HG03469 (cell line): Measurements from ENCODE around the gene ZNG1F.
"Not testable (repeated sequence)": the region's sequence is repeated elsewhere in the genome, so short reads cannot be mapped to it uniquely, and the experiment has no call there.

Experiments used
- ATAC-seq: cut with Tn5 transposase; IDR thresholded peaks from one replicate; pipeline ENCODE4 v1.9.1; 2021; ENCODE audit warnings: mild to moderate bottlenecking, moderate library complexity, moderate number of reproducible peaks; ENCODE audit not compliant: unreplicated experiment

Gene ZNG1F

GRCh38 chr9:41189217-41189616 lies at the start of gene ZNG1F:
Gene ZNG1F (minus strand): TSS chr9:41189317. CDS start chr9:41189258, 59 bp downstream.
- not testable (repeated sequence) for ATAC-seq

GRCh38 chr9:41237110-41237749 lies 48.1 kb upstream of the ZNG1F start:
- not testable (repeated sequence) for ATAC-seq

GRCh38 chr9:41236486-41237109 lies 47.5 kb upstream of the ZNG1F start:
- not testable (repeated sequence) for ATAC-seq

- ATAC-seq, result peak; percentile 100
Observed at GRCh38 chr9:41234811-41235805, 46.0 kb upstream of the ZNG1F start.

GRCh38 chr9:41234221-41234620 lies 45.1 kb upstream of the ZNG1F start:
- ATAC-seq, result not testable (repeated sequence)

GRCh38 chr9:41232326-41232725 lies 43.2 kb upstream of the ZNG1F start:
- not testable (repeated sequence) for ATAC-seq

GRCh38 chr9:41230418-41230817 lies 41.3 kb upstream of the ZNG1F start:
- ATAC-seq, result not testable (repeated sequence)

GRCh38 chr9:41229408-41230401 lies 40.6 kb upstream of the ZNG1F start:
- ATAC-seq, result no peak

GRCh38 chr9:41219831-41220230 lies 30.7 kb upstream of the ZNG1F start:
- not testable (repeated sequence) for ATAC-seq

GRCh38 chr9:41188439-41188838 lies 678 bp downstream of the ZNG1F start:
- ATAC-seq, result not testable (repeated sequence)

GRCh38 chr9:41174994-41175393 lies 14.1 kb downstream of the ZNG1F start:
- ATAC-seq, result not testable (repeated sequence)

GRCh38 chr9:41150116-41150515 lies 39.0 kb downstream of the ZNG1F start:
- ATAC-seq, result not testable (repeated sequence)

- ATAC-seq, result not testable (repeated sequence)
Observed at GRCh38 chr9:41141878-41142277, 47.2 kb downstream of the ZNG1F start.

- not testable (repeated sequence) for ATAC-seq
Observed at GRCh38 chr9:41128581-41128980, 60.5 kb downstream of the ZNG1F start, which contains the start of gene FOXD4L6. Gene FOXD4L6 (minus strand): TSS chr9:41128681. CDS start chr9:41128383, 298 bp downstream.

- not testable (repeated sequence) for ATAC-seq
Observed at GRCh38 chr9:41126746-41127446, 62.2 kb downstream of the ZNG1F start.

- ATAC-seq, result not testable (repeated sequence)
Observed at GRCh38 chr9:41125936-41126335, 63.2 kb downstream of the ZNG1F start.

- ATAC-seq, result not testable (repeated sequence)
Observed at GRCh38 chr9:41125109-41125658, 63.9 kb downstream of the ZNG1F start.

- ATAC-seq, result not testable (repeated sequence)
Observed at GRCh38 chr9:41124250-41125108, 64.6 kb downstream of the ZNG1F start.
